Measurements from ENCODE around the gene BAIAP3.
"Not testable (repeated sequence)": the region's sequence is repeated elsewhere in the genome, so short reads cannot be mapped to it uniquely, and the experiment has no call there.

Gene BAIAP3

DNA sequence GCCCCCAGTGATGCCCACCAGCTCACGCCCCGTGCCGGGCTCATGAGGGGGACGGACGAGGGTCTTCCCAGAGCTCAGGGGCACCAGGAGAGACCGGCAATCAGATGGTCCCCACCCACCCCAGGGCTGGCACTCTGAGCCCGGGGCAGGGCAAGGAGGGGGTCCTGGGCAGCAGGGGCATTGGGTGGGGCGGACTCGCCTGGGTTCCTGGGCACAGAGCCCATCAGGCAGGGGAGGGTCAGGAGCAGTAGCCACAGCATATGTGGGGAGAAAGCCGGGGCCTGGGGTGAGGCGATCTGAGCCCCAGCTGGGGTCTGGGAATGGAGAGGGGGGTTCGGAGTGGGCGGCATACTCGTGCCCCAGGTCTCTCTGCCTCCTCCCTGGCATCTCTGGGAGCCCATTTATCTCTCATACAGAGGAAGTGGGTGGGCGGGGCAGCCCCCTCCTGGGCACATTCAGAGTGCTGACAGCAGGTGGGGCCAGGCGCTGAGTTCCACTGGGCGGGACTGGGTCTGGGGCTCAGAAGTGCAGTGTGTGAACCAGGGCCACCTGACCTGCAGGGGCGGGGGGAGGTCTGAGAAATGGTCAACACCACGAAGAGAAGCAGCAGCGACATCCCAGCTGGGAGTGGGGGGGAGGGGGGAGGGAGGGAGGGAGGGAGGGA is 44.5 kb upstream of the BAIAP3 start:
- H3K27ac ChIP-seq = no peak overlapping the region
- TF ChIP-seq, protein P1, sequence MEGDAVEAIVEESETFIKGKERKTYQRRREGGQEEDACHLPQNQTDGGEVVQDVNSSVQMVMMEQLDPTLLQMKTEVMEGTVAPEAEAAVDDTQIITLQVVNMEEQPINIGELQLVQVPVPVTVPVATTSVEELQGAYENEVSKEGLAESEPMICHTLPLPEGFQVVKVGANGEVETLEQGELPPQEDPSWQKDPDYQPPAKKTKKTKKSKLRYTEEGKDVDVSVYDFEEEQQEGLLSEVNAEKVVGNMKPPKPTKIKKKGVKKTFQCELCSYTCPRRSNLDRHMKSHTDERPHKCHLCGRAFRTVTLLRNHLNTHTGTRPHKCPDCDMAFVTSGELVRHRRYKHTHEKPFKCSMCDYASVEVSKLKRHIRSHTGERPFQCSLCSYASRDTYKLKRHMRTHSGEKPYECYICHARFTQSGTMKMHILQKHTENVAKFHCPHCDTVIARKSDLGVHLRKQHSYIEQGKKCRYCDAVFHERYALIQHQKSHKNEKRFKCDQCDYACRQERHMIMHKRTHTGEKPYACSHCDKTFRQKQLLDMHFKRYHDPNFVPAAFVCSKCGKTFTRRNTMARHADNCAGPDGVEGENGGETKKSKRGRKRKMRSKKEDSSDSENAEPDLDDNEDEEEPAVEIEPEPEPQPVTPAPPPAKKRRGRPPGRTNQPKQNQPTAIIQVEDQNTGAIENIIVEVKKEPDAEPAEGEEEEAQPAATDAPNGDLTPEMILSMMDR (IDR thresholded peaks at IDR 0.05) = no peak
- H3K4me3 ChIP-seq = no peak overlapping the region
- DNase-seq (ENCODE audit: low spot score) = no peak

DNA sequence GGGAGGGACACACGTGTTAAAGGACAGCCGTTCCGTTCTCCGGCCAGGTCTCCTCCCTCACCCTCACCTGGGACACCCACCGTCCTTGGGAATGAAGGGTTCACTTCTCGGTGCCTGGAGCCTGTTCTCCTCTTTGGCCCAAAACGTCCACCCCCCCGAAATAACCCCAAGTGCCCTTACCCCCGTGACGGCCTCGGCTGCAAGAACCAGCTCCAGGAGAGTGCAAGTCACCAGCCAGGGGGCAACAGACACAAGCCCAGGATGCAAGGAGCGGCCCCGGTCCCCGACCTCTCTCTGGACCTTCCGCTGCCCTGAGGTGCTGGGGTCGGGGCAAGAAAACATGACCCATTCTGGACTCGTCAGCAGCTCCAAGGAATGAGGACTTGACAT is 44.0 kb upstream of the BAIAP3 start:
- Histone ChIP-seq H3K27ac (no peak overlapping the region), H3K4me3 (no peak overlapping the region)
- TF ChIP-seq, protein P1 (IDR thresholded peaks at IDR 0.05) = no peak
- DNase-seq (ENCODE audit: low spot score) = no peak

DNA sequence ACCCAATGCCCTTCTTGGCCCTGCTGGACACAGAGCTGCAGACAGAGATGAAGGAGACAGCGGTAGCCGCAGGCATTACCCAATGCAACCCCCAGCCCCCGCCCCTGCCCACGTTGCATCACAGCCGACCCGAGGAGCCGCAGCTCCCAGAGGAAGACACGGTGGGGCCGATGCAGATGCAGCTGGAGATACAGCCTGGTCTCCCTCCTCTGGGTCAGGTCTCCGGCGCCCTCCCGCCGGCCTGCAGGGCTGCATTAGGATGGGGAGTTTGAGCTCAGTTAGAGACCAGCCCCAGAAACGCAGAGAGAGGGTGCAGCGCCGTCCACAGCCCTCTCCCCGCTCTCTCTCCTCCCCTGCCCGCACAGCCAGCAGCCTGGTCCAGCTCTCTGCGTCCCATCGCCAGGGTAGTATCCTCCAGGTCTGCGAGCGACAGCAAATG is 43.4 kb upstream of the BAIAP3 start:
- Histone ChIP-seq H3K4me3 (no peak overlapping the region), H3K27ac (no peak overlapping the region)
- DNase-seq (ENCODE audit: low spot score) = no peak
- TF ChIP-seq, protein P1 (IDR thresholded peaks at IDR 0.05) = no peak

DNA sequence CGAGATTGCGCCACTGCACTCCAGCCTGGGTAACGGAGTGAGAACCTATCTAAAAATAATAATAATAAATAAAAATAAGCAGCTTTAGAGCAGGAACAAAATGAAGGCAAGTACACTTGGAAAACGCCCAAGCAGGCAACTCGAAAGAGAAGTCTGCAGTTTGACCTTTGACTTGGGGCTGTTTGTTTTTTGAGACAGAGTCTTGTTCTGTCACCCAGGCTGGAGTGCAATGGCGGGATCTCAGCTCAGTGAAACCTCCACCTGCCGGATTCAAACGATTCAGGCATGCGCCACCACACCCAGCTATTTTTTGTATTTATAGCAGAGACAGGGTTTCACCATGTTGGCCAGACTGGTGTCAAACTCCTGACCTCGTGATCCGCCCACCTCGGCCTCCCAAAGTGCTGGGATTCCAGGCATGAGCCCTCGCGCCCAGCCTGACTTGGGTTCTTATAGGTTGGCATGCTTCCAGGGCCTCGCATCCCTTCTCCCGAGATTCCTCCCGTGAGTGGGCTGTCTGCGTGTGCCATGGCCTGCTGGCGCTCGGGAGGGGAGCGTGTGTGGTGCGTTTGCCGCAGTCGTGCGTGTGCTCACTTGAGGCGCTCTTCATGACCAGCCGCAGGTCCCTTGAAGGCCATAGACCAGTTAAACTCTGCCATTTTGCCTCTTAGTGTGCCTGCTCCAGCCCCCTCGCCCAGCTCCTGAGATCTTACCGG is 42.4 kb upstream of the BAIAP3 start:
- DNase-seq (ENCODE audit: low spot score) = no peak
- H3K27ac ChIP-seq = no peak overlapping the region
- H3K4me3 ChIP-seq = no peak overlapping the region
- TF ChIP-seq, protein P1 (IDR thresholded peaks at IDR 0.05) = no peak

DNA sequence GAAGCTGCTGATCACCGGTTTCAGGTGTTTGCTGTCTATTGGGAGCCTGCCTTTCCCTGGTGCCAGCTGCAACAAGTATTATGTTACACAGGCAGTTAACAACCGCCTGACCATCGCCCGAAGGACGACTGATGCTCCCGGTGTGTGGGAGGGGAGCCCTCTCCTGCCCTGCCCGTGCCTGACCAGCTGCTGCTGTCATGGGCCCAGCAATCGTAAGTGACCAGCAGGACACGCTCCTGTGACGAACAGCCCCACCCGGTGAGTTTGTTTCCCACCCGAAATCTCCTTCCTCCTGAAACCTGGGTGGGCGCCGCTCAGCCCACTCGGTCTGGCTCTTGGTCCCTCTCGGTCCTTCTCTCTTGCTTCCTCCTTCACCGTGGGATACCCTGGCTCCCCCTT is 41.9 kb upstream of the BAIAP3 start:
- DNase-seq (ENCODE audit: low spot score) = no peak
- no peak overlapping the region for H3K27ac ChIP-seq
- TF ChIP-seq, protein P1 (IDR thresholded peaks at IDR 0.05) = no peak
- no peak overlapping the region for H3K4me3 ChIP-seq

DNA sequence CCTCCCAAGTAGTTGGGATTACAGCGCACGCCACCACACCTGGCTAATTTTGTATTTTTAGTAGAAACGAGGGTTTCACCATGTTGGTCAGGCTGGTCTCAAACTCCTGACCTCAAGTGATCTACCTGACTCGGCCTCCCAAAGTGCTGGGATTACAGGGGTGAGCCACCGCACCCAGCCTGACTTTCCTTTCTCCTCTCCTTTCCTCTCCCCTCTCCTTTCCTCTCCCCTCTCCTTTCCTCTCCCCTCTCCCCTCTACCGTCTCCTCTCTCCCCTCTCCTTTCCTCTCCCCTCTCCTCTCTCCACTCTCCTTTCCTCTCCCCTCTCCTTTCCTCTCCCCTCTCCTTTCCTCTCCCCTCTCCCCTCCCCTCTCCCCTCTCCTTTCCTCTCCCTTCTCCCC is 41.2 kb upstream of the BAIAP3 start:
- H3K27ac ChIP-seq; DNase-seq (ENCODE audit: low spot score): not testable (repeated sequence)

DNA sequence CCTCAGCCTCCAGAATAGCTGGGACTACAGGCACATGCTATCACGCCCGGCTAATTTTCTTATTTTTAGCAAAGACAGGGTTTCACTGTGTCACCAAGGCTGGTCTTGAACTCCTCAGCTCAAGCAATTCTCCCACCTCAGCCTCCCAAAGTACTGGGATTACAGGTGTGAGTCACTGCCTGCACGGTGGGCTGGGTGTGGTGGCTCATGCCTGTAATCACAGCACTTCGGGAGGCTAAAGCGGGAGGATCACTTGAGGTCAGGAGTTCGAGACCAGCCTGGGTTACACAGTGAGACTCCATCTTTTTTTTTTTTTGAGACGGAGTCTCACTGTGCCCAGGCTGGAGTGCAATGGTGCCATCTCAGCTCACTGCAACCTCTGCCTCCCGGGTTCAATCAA is 40.6 kb upstream of the BAIAP3 start:
- H3K4me3 ChIP-seq; DNase-seq (ENCODE audit: low spot score): not testable (repeated sequence)

More for the DNA sequence above, 41.2 kb upstream of the BAIAP3 start:
- H3K4me3 ChIP-seq = not testable (repeated sequence)

More for the DNA sequence above, 40.6 kb upstream of the BAIAP3 start:
- H3K27ac ChIP-seq = not testable (repeated sequence)
